ENCODE results near the gene XPA. TPM values are rescaled to one million over a fixed set of nuclear protein-coding genes. Genes with fewer than 3 reads are reported as not detected.

Gene XPA
- polyA plus RNA-seq, 3 donors, result 2.9 to 15.8 (median 15.4) TPM

GRCh38 chr9:97723819-97724218, 26.7 kb upstream of the XPA start:
- no peaks in the 10 kb centered on the region for H3K4me1 ChIP-seq (ENCODE audit: control insufficient read depth in 1 of 2, insufficient read depth in 2 of 2, low read length in 2 of 2)
- no peaks in the 10 kb centered on the region for H3K36me3 Mint-ChIP-seq
- no peaks in the 10 kb centered on the region for H4K20me1 ChIP-seq (ENCODE audit: insufficient read depth, low read length)
- no peak for TF ChIP-seq CTCF (IDR thresholded peaks at IDR 0.05)
- H3K27ac ChIP-seq (ENCODE audit: low read depth in 1 of 2, low read length in 2 of 2), result no peak overlapping the region
- H2AFZ ChIP-seq (ENCODE audit: insufficient read depth, low read depth, low read length, poor library complexity, severe bottlenecking), result no peak overlapping the region
- peaks cover 3 to 11% (median 6%) of the 10 kb centered on the region in 7 donors for H3K9me3 Mint-ChIP-seq
- no peak for DNase-seq
- H3K36me3 ChIP-seq (replicated peaks in 1 of 2; ENCODE audit: control insufficient read depth in 1 of 2, insufficient read depth in 2 of 2, low read length in 2 of 2), result no peaks in the 10 kb centered on the region
- H3K4me3 Mint-ChIP-seq, result no peak overlapping the region
- intact Hi-C loops (cut with micrococcal nuclease), result no loop called here
- H3K4me1 Mint-ChIP-seq, result no peaks in the 10 kb centered on the region
- no peak overlapping the region for H3K27ac Mint-ChIP-seq
- H3K27me3 ChIP-seq (ENCODE audit: control insufficient read depth in 2 of 2, insufficient read depth in 2 of 2, low read length in 2 of 2), result peaks cover 4 to 20% of the 10 kb centered on the region in 2 donors
- no CpG with 5 or more reads among the region's 2 CpGs for WGBS (ENCODE audit: insufficient coverage)
- H3K4me3 ChIP-seq (replicated peaks in 1 of 3; ENCODE audit: low read depth in 2 of 3, low read length in 3 of 3), result no peak overlapping the region
- no peaks in the 10 kb centered on the region for H3K79me2 ChIP-seq (ENCODE audit: insufficient read depth, low read length)
- peaks cover 23 to 34% (median 34%) of the 10 kb centered on the region in 3 donors for H3K27me3 Mint-ChIP-seq (ENCODE audit: low read depth in 3 of 3)
- H3K4me2 ChIP-seq (replicated peaks; ENCODE audit: extremely low read depth, low read length, poor library complexity, severe bottlenecking), result no peak overlapping the region
- peaks cover 0 to 8% of the 10 kb centered on the region in 2 donors for H3K9me3 ChIP-seq (replicated peaks in 1 of 2; ENCODE audit: control insufficient read depth in 1 of 2, insufficient read depth in 1 of 2, low read length in 2 of 2)
- no peak overlapping the region for H3K9ac ChIP-seq (ENCODE audit: insufficient read depth, low read length, poor library complexity, severe bottlenecking)

- WGBS (ENCODE audit: insufficient coverage), result no CpG with 5 or more reads among the region's 2 CpGs
- no peak for TF ChIP-seq CTCF (IDR thresholded peaks at IDR 0.05)
- peaks cover 3 to 11% (median 6%) of the 10 kb centered on the region in 7 donors for H3K9me3 Mint-ChIP-seq
- Histone ChIP-seq H3K4me1 (ENCODE audit: control insufficient read depth in 1 of 2, insufficient read depth in 2 of 2, low read length in 2 of 2) (no peaks in the 10 kb centered on the region), H3K27me3 (ENCODE audit: control insufficient read depth in 2 of 2, insufficient read depth in 2 of 2, low read length in 2 of 2) (peaks cover 4 to 18% of the 10 kb centered on the region in 2 donors), H4K20me1 (ENCODE audit: insufficient read depth, low read length) (no peaks in the 10 kb centered on the region), H2AFZ (ENCODE audit: insufficient read depth, low read depth, low read length, poor library complexity, severe bottlenecking) (no peak overlapping the region), H3K9me3 (replicated peaks in 1 of 2; ENCODE audit: control insufficient read depth in 1 of 2, insufficient read depth in 1 of 2, low read length in 2 of 2) (peaks cover 0 to 8% of the 10 kb centered on the region in 2 donors), H3K9ac (ENCODE audit: insufficient read depth, low read length, poor library complexity, severe bottlenecking) (no peak overlapping the region), H3K4me3 (replicated peaks in 1 of 3; ENCODE audit: low read depth in 2 of 3, low read length in 3 of 3) (no peak overlapping the region), H3K36me3 (replicated peaks in 1 of 2; ENCODE audit: control insufficient read depth in 1 of 2, insufficient read depth in 2 of 2, low read length in 2 of 2) (no peaks in the 10 kb centered on the region), H3K79me2 (ENCODE audit: insufficient read depth, low read length) (no peaks in the 10 kb centered on the region), H3K4me2 (replicated peaks; ENCODE audit: extremely low read depth, low read length, poor library complexity, severe bottlenecking) (no peak overlapping the region), H3K27ac (ENCODE audit: low read depth in 1 of 2, low read length in 2 of 2) (no peak overlapping the region)
- H3K27me3 Mint-ChIP-seq (ENCODE audit: low read depth in 3 of 3), result peaks cover 24 to 35% (median 30%) of the 10 kb centered on the region in 3 donors
- H3K36me3 Mint-ChIP-seq, result no peaks in the 10 kb centered on the region
- no peak for DNase-seq
- H3K4me3 Mint-ChIP-seq, result no peak overlapping the region
- no peak overlapping the region for H3K27ac Mint-ChIP-seq
- H3K4me1 Mint-ChIP-seq, result no peaks in the 10 kb centered on the region
- intact Hi-C loops (cut with micrococcal nuclease), result no loop called here
Observed at GRCh38 chr9:97722331-97722730, 25.2 kb upstream of the XPA start.
